SK-N-MC (cell line): Measurements from ENCODE around the gene GKN1.
"Not testable (repeated sequence)": the region's sequence is repeated elsewhere in the genome, so short reads cannot be mapped to it uniquely, and the experiment has no call there.

Experiments used
- DNase-seq: peaks from one replicate; pipeline ENCODE4 v3.0.0-alpha.2; 2011; ENCODE audit warnings: low read depth, low spot score
- H3K27ac ChIP-seq: fragments of 200-600 bp; sonication (generic); 2 replicates; pipeline ENCODE4 v1.5.1; 2016; ENCODE audit warnings: mixed run types
- H3K36me3 ChIP-seq: fragments of 200-600 bp; sonication (generic); 2 replicates; pipeline ENCODE4 v1.6.1; 2017; ENCODE audit warnings: antibody characterized with exemption, low read length, mixed read lengths; ENCODE audit not compliant: insufficient read depth
- H3K4me3 ChIP-seq: fragments of 200-600 bp; sonication (generic); 2 replicates; pipeline ENCODE4 v1.5.1; 2016
- H3K9ac ChIP-seq: fragments of 200-600 bp; sonication (generic); 2 replicates; pipeline ENCODE4 v1.8.0; 2017; ENCODE audit warnings: mixed run types, mixed read lengths; ENCODE audit not compliant: insufficient read length
- H3K9me3 ChIP-seq: fragments of 200-600 bp; sonication (generic); 2 replicates; pipeline ENCODE4 v1.6.1; 2017; ENCODE audit warnings: low read depth, mild to moderate bottlenecking, antibody characterized with exemption, low read length, moderate library complexity, mixed read lengths
- EZH2 ChIP-seq: fragments of 200-600 bp; sonication (generic); IDR thresholded peaks from one replicate; pipeline ENCODE4 v1.6.1; 2017; ENCODE audit warnings: antibody characterized with exemption
- FOXP2 ChIP-seq: optimal IDR thresholded peaks from 2 replicates; pipeline ENCODE3; 2011; ENCODE audit warnings: mild to moderate bottlenecking, moderate library complexity; ENCODE audit not compliant: insufficient read depth; ENCODE audit errors: extremely low read length, control extremely low read depth
- POLR2AphosphoS5 ChIP-seq: IDR thresholded peaks from 2 replicates; pipeline ENCODE4 v1.6.1; 2012; ENCODE audit warnings: mild to moderate bottlenecking, low read depth, low read length, borderline replicate concordance

GKN1 gene

GRCh38 chr2:68948710-68949109 is 25.7 kb upstream of the GKN1 start:
- H3K9ac ChIP-seq: no peak overlapping the region
- H3K4me3 ChIP-seq: no peak overlapping the region
- no peak for DNase-seq
- TF ChIP-seq POLR2AphosphoS5: no peak
- no peak for TF ChIP-seq FOXP2
- no peak for TF ChIP-seq EZH2
- H3K9me3 ChIP-seq: no peaks in the 10 kb centered on the region
- no peak overlapping the region for H3K27ac ChIP-seq
- no peaks in the 10 kb centered on the region for H3K36me3 ChIP-seq

DNA sequence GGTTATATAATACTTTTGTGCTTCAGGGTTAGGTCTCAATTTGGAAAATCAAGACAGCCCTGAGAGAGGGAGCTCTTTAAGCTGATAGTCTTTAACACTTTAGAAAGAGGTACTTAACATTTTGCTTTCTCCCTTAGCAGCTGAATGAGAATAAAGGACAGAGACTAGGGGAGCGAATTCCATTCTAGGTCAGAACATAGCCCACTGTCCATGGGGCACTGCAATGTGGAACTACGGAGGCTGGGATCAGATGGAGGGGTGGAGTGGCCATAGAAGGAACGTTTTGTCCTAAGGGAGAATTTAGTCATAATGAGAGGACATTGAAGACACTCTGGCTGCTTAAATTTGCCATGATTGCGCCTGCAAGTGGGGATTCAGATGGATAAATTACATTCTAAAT is 22.5 kb upstream of the GKN1 start:
- no peak overlapping the region for H3K4me3 ChIP-seq
- no peaks in the 10 kb centered on the region for H3K9me3 ChIP-seq
- H3K9ac ChIP-seq: no peak overlapping the region
- DNase-seq: no peak
- no peak overlapping the region for H3K27ac ChIP-seq
- no peak for TF ChIP-seq EZH2
- TF ChIP-seq POLR2AphosphoS5: no peak
- TF ChIP-seq FOXP2: no peak
- H3K36me3 ChIP-seq: no peaks in the 10 kb centered on the region

GRCh38 chr2:68952887-68953521 is 21.4 kb upstream of the GKN1 start, which contains the start of gene GKN2:
Gene GKN2 (minus strand): TSS chr2:68952893. CDS start chr2:68952861, 32 bp downstream.
- DNase-seq: no peak
- H3K4me3 ChIP-seq: no peak within 1 kb of the TSS
- H3K9me3 ChIP-seq: no peaks in the 10 kb centered on the region
- no peaks in the 10 kb centered on the region for H3K36me3 ChIP-seq
- H3K27ac ChIP-seq: no peak within 1 kb of the TSS
- TF ChIP-seq EZH2 (no peak), FOXP2 (no peak), POLR2AphosphoS5 (no peak)
- no peak within 1 kb of the TSS for H3K9ac ChIP-seq

DNA sequence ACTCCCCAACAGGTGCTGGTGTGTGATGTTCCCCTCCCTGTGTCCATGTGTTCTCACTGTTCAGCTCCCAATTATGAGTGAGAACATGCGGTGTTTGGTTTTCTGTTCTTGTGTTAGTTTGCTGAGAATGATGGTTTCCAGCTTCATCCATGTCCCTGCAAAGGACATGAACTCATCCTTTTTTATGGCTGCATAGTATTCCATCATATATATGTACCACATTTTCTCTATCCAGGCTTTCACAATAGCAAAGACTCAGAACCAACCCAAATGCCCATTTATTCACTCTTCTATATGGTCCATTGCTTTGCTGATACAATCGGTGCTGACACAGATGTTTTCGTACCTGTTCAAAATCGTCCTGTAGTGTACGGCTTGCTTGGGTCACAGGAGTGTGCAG is 19.0 kb upstream of the GKN1 start:
- not testable (repeated sequence) for DNase-seq, H3K36me3 ChIP-seq, H3K9me3 ChIP-seq, H3K27ac ChIP-seq, H3K9ac ChIP-seq, H3K4me3 ChIP-seq

- H3K27ac ChIP-seq: no peak overlapping the region
- H3K9ac ChIP-seq: no peak overlapping the region
- no peak for TF ChIP-seq EZH2
- TF ChIP-seq POLR2AphosphoS5: no peak
- TF ChIP-seq FOXP2: no peak
- no peak overlapping the region for H3K4me3 ChIP-seq
- no peak for DNase-seq
- H3K36me3 ChIP-seq: no peaks in the 10 kb centered on the region
- no peaks in the 10 kb centered on the region for H3K9me3 ChIP-seq
Observed at GRCh38 chr2:68959001-68959400, 15.4 kb upstream of the GKN1 start.

DNA sequence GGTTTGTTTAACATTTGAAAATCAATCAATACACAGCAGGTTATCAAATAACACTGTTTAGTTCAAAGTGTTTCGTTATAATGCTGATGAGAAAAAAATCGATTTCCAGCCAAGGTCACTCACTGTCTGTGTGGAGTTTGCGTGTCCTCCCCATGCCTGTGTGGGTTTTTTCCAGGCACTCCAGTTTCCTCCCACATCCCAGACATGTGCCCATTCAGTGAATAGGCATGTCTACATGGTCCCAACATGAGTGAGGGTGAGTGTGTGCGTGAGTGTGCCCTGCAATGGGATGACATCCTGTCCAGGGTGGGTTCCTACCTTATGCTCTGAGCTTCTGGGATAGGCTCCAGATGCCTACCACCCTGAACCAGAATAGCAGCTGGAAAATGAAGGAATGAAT is 13.1 kb upstream of the GKN1 start:
- Histone ChIP-seq H3K36me3 (no peaks in the 10 kb centered on the region), H3K4me3 (no peak overlapping the region), H3K9me3 (no peaks in the 10 kb centered on the region), H3K9ac (no peak overlapping the region), H3K27ac (no peak overlapping the region)
- TF ChIP-seq FOXP2: no peak
- no peak for TF ChIP-seq POLR2AphosphoS5
- TF ChIP-seq EZH2: no peak
- no peak for DNase-seq

- no peak for TF ChIP-seq EZH2
- TF ChIP-seq FOXP2: no peak
- no peak for TF ChIP-seq POLR2AphosphoS5
- no peak overlapping the region for H3K27ac ChIP-seq
- DNase-seq: no peak
- no peak overlapping the region for H3K4me3 ChIP-seq
- H3K36me3 ChIP-seq: no peaks in the 10 kb centered on the region
- no peaks in the 10 kb centered on the region for H3K9me3 ChIP-seq
- H3K9ac ChIP-seq: no peak overlapping the region
Observed at GRCh38 chr2:68964282-68964681, 10.2 kb upstream of the GKN1 start.

DNA sequence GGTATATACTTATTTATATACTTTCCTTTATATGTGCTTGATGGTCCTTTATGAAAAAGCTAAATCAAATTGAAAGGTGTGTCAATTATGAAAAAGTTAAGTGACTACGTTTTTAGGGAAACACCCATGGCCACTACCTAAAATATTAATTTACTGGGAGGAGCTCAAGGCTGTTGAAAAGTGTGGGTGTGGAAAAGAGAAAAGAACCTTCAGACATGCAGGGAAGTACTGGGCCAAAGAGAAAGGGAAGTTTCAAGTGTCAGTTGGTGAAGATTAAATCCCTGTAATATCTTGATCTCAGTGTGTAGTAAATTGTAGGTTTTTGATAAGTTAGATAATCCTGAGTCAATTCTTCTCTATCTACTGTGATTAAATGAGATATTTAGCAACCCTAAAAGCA is 6.2 kb upstream of the GKN1 start:
- H3K27ac ChIP-seq: peak overlapping the region; percentile 63
- no peak overlapping the region for H3K9ac ChIP-seq
- H3K36me3 ChIP-seq: no peaks in the 10 kb centered on the region
- DNase-seq: no peak
- H3K9me3 ChIP-seq: no peaks in the 10 kb centered on the region
- TF ChIP-seq FOXP2: no peak
- no peak for TF ChIP-seq POLR2AphosphoS5
- no peak for TF ChIP-seq EZH2
- no peak overlapping the region for H3K4me3 ChIP-seq
